Sigmoid colon (tissue), 7 donors: Measurements from ENCODE around the gene U2AF2. TPM values are rescaled to one million over a fixed set of nuclear protein-coding genes. Genes with fewer than 3 reads are reported as not detected.
"Not testable (repeated sequence)": the region's sequence is repeated elsewhere in the genome, so short reads cannot be mapped to it uniquely, and the experiment has no call there.

Source experiments
- DNase-seq: peaks from one replicate; pipeline ENCODE4 v3.0.0-alpha.2; 2019
- H3K27ac ChIP-seq, 4 donors: fragments of 200-600 bp; sonication (generic); one replicate each; pipeline ENCODE4 v1.5.1; 2016 to 2019; ENCODE audit warnings: mild to moderate bottlenecking in 1 of 4
- H3K27me3 ChIP-seq, 3 donors: fragments of 200-600 bp; sonication (generic); one replicate each; pipeline ENCODE4 v1.5.1; 2019; ENCODE audit warnings: mild to moderate bottlenecking in 1 of 3
- H3K36me3 ChIP-seq, 4 donors: fragments of 200-600 bp; sonication (generic); one replicate each; pipeline ENCODE4 v1.5.1; 2016 to 2019
- H3K4me1 ChIP-seq, 4 donors: fragments of 200-600 bp; sonication (generic); one replicate each; pipeline ENCODE4 v1.5.1; 2017 to 2019
- H3K4me3 ChIP-seq, 4 donors: fragments of 200-600 bp; sonication (generic); one replicate each; pipeline ENCODE4 v1.5.1; 2017 to 2019; ENCODE audit warnings: mild to moderate bottlenecking in 2 of 4, moderate library complexity in 1 of 4
- H3K9me3 ChIP-seq, 4 donors: fragments of 200-600 bp in 3 of 4; sonication (generic) in 3 of 4; one replicate each; pipeline versions ENCODE4 v1.5.1 to v1.6.1; 2013 to 2019
- EP300 ChIP-seq, 4 donors: sonication (generic); formaldehyde crosslinking; IDR thresholded peaks; one replicate each; pipeline ENCODE4 v1.6.1; 2017; ENCODE audit warnings: antibody characterized with exemption in 4 of 4
- POLR2A ChIP-seq, 2 donors: fragments of 450-650 bp; IDR thresholded peaks; one replicate each; pipeline ENCODE4 v1.6.1; 2016; ENCODE audit warnings: antibody characterized with exemption in 2 of 2, mild to moderate bottlenecking in 2 of 2, moderate library complexity in 2 of 2
- POLR2AphosphoS5 ChIP-seq, 4 donors: sonication (generic); formaldehyde crosslinking; IDR thresholded peaks; one replicate each; pipeline ENCODE4 v1.6.1; 2017; ENCODE audit warnings: antibody characterized with exemption in 4 of 4
- WGBS, 2 donors: extraction: QIAGEN DNeasy Blood & Tissue Kit; methylation state at CpG; one replicate each; pipeline ENCODE4 v1.1.7; 2013; 5-methylcytosine and 5-hydroxymethylcytosine counted together
- intact Hi-C: fragments of 100-400 bp; cut with DNase I; formaldehyde crosslinking; loops from one replicate; pipeline ENCODE4 v1.15.1; 2023
- polyA plus RNA-seq, 3 donors: library from polyadenylated mRNA; stranded (reverse); fragments of 200-250 nt; gene quantifications; one replicate each; pipeline ENCODE4 v1.2.3, GENCODE V29; 2013
- total RNA-seq, 4 donors: library from RNA; depleted of rRNA; stranded (reverse); fragments of >200 nt; gene quantifications; one replicate each; pipeline ENCODE4 v1.1.0, GENCODE V29; 2016
- TF ChIP-seq, protein P1 (sequence below), 4 experiments: fragments of 450-650 bp in 3 of 4; fragments of 200-600 bp in 1 of 4; IDR thresholded peaks; one replicate each; pipeline ENCODE4 v1.5.1; 2016 to 2019; ENCODE audit warnings: antibody characterized with exemption in 4 of 4, mild to moderate bottlenecking in 3 of 4, moderate library complexity in 2 of 4
- donor health status: healthy with polysubstance abuse.
- donor health status: Bipolar disorder and iron deficiency.
- donor health status: healthy.

Gene U2AF2
- total and polyA plus RNA-seq, 7 donors: 52.1 to 162 (median 79.7) TPM

DNA sequence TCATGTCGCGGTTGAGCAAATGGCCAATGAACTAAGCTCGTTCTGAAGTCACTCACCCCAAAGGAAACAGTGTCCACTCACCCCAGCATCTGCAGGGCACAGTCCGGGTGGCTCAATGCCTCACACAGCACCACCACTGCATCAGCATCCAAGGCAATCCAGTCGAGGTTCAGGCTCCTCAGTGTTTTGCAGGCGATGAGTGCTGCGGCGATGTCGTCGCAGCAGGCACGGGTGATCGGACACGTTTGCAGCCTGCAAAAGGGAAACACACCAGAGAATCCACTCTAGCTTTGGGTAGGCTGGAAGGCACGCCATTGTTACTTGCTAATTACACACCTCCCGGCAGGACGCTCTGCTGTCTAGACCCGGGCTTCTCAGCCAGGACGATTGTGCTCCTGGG, 56.9 kb downstream of the U2AF2 start:
- H3K9me3 ChIP-seq: no peaks in the 10 kb centered on the region
- peaks cover 0 to 9% (median 0%) of the 10 kb centered on the region in 3 donors for H3K27me3 ChIP-seq
- H3K4me3 ChIP-seq: no peak overlapping the region
- intact Hi-C loops: no loop called here
- no peaks in the 10 kb centered on the region for H3K4me1 ChIP-seq
- TF ChIP-seq, protein P1, sequence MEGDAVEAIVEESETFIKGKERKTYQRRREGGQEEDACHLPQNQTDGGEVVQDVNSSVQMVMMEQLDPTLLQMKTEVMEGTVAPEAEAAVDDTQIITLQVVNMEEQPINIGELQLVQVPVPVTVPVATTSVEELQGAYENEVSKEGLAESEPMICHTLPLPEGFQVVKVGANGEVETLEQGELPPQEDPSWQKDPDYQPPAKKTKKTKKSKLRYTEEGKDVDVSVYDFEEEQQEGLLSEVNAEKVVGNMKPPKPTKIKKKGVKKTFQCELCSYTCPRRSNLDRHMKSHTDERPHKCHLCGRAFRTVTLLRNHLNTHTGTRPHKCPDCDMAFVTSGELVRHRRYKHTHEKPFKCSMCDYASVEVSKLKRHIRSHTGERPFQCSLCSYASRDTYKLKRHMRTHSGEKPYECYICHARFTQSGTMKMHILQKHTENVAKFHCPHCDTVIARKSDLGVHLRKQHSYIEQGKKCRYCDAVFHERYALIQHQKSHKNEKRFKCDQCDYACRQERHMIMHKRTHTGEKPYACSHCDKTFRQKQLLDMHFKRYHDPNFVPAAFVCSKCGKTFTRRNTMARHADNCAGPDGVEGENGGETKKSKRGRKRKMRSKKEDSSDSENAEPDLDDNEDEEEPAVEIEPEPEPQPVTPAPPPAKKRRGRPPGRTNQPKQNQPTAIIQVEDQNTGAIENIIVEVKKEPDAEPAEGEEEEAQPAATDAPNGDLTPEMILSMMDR (IDR thresholded peaks at IDR 0.05): no peak
- TF ChIP-seq EP300 (IDR thresholded peaks at IDR 0.05): no peak
- no peak for TF ChIP-seq POLR2A (IDR thresholded peaks at IDR 0.05)
- no peak for TF ChIP-seq POLR2AphosphoS5 (IDR thresholded peaks at IDR 0.05)
- 72 to 80% methylated on average over 18 of the region's 18 CpGs for WGBS, 2 donors
- DNase-seq: no peak
- H3K36me3 ChIP-seq: no peaks in the 10 kb centered on the region
- no peak overlapping the region for H3K27ac ChIP-seq

DNA sequence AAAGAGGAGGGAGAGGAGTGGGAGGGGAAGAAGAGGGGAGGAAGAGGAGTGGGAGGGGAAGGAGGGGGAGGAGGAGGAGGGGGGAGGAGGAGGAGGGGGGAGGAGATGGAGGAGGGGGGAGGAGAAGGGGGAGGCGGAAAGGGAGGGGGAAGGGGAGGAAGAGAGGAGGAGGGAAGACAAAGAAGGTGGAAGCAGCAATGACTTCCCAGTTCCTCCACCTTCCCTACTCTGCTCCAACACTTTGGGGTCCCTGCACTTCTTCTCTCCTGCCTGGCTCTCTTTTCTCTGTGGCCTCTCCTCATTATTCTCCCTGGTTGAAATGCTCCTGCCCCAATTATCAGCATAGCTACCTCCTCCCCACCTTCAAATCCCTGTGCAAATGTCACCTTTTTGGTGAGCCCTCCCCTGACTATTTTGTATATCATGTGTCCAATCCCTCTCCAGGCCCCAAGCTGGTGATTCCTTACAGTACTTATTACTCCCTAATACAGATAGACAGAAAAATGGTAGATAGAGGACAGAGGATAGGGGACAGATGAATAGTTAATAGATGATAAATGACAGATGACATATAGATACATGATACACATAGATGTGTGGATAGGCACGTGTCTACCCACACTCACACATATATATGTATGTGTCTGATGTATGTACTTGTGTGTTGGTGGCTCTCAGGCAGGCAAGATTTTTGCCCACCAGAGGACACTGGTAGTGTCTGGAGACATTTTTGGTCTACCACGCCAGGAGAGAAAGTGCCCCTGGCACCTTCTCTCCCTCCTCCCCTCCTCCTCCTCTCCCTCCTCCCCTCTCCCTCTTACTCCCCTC, 58.2 kb downstream of the U2AF2 start:
- WGBS, 2 donors: 37 to 76% methylated on average over 2 of the region's 3 CpGs

DNA sequence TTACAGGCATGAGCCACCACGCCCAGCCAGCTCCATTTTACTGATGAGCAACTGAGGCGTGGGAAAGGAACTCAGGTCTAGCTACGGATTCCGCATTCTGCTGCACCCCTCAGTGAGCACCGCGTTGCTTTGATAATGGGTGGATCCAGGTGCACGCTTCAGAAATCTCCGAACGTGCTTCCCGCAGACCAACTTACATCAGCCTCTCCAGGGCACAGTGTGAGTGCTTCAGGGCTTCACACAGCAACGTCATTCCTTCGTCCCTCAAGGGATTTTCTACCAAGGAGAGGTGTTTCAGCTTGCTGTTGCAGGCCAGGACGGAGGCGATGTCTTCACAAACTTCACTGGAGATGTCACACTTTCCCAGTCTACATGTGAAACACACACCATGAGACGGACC, 61.7 kb downstream of the U2AF2 start:
- Histone ChIP-seq H3K4me1 (no peaks in the 10 kb centered on the region), H3K4me3 (no peak overlapping the region), H3K27me3 (peaks cover 0 to 52% (median 12%) of the 10 kb centered on the region in 3 donors), H3K27ac (no peak overlapping the region), H3K36me3 (no peaks in the 10 kb centered on the region), H3K9me3 (peaks cover 0 to 3% (median under 1%) of the 10 kb centered on the region in 4 donors)
- TF ChIP-seq, protein P1 (IDR thresholded peaks at IDR 0.05): no peak
- TF ChIP-seq POLR2AphosphoS5 (IDR thresholded peaks at IDR 0.05): no peak
- no peak for TF ChIP-seq EP300 (IDR thresholded peaks at IDR 0.05)
- TF ChIP-seq POLR2A (IDR thresholded peaks at IDR 0.05): no peak
- intact Hi-C loops: no loop called here
- 86 to 90% methylated on average over 15 of the region's 15 CpGs for whole genome bisulfite sequencing, 2 donors
- no peak for DNase-seq

More for the DNA sequence above, 58.2 kb downstream of the U2AF2 start:
- Histone ChIP-seq H3K4me3 (no peak overlapping the region), H3K36me3 (no peaks in the 10 kb centered on the region), H3K9me3 (no peaks in the 10 kb centered on the region), H3K27ac (no peak overlapping the region), H3K27me3 (peaks cover 0 to 17% (median 0%) of the 10 kb centered on the region in 3 donors), H3K4me1 (no peaks in the 10 kb centered on the region)
- TF ChIP-seq, protein P1 (IDR thresholded peaks at IDR 0.05): no peak
- TF ChIP-seq POLR2AphosphoS5 (IDR thresholded peaks at IDR 0.05) (no peak), EP300 (IDR thresholded peaks at IDR 0.05) (no peak), POLR2A (IDR thresholded peaks at IDR 0.05) (no peak)
- no peak for DNase-seq
- intact Hi-C loops: no loop called here

- DNase-seq: no peak
- intact Hi-C loops: no loop called here
- no peaks in the 10 kb centered on the region for H3K36me3 ChIP-seq
- peaks cover 0 to 7% (median 1%) of the 10 kb centered on the region in 4 donors for H3K9me3 ChIP-seq
- TF ChIP-seq POLR2AphosphoS5 (IDR thresholded peaks at IDR 0.05) (no peak), POLR2A (IDR thresholded peaks at IDR 0.05) (no peak), EP300 (IDR thresholded peaks at IDR 0.05) (no peak)
- TF ChIP-seq, protein P1 (IDR thresholded peaks at IDR 0.05): no peak
- no peaks in the 10 kb centered on the region for H3K4me1 ChIP-seq
- no peak overlapping the region for H3K4me3 ChIP-seq
- H3K27me3 ChIP-seq: peaks cover 0 to 53% (median 16%) of the 10 kb centered on the region in 3 donors
- H3K27ac ChIP-seq: no peak overlapping the region
- 74 to 84% methylated on average over 11 of the region's 11 CpGs for WGBS, 2 donors
These were observed 62.4 kb downstream of the U2AF2 start for GRCh38 chr19:55717251-55717650.

- H3K9me3 ChIP-seq, H3K27ac ChIP-seq, intact Hi-C loops, DNase-seq, H3K4me3 ChIP-seq, H3K4me1 ChIP-seq, H3K36me3 ChIP-seq: not testable (repeated sequence)
- peaks cover 0 to 53% (median 17%) of the 10 kb centered on the region in 3 donors for H3K27me3 ChIP-seq
- 59% methylated on average over 13 of the region's 13 CpGs for WGBS, 2 donors
These were observed 63.3 kb downstream of the U2AF2 start for GRCh38 chr19:55717879-55718711.
